Measurements from ENCODE around the gene ANKFN1.

The ANKFN1 gene

GRCh38 chr17:56448371-56448770, 295.1 kb downstream of the ANKFN1 start:
- no peaks in the 10 kb centered on the region for H3K9me3 ChIP-seq (ENCODE audit: control insufficient read depth in 1 of 2, low read length in 2 of 2)
- no peaks in the 10 kb centered on the region for H3K27me3 ChIP-seq (ENCODE audit: control insufficient read depth in 1 of 2, insufficient read depth in 2 of 2, low read length in 2 of 2)
- no peak overlapping the region for H3K27ac ChIP-seq (ENCODE audit: low read depth, low read length)

DNA sequence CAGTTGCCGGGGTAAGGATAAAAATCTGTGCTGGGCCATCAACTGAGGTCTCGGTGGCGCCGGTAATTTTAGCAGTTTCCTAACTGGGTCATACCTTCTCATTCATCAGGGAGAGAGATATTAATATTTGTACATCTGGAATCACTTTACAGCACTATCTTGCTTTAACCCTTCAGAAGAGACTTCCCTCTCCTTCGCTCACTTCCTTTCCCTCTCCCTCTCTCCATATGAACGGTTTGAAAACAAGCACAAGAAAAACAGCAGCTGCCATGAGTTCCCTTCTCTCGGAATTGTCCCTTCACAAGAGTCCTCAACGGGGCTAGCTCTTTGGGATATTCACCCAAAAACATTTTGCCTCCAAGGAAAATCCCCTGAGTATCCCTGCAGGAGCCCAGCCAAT, 295.9 kb downstream of the ANKFN1 start:
- Histone ChIP-seq H3K27me3 (ENCODE audit: control insufficient read depth in 1 of 2, insufficient read depth in 2 of 2, low read length in 2 of 2) (no peaks in the 10 kb centered on the region), H3K4me3 (ENCODE audit: low read depth in 1 of 2, low read length in 2 of 2) (no peak overlapping the region), H3K9ac (ENCODE audit: low read depth in 1 of 2, low read length in 2 of 2) (no peak overlapping the region), H3K4me1 (ENCODE audit: control insufficient read depth in 1 of 2, insufficient read depth in 2 of 2, low read length in 2 of 2) (no peaks in the 10 kb centered on the region), H3K27ac (ENCODE audit: low read depth, low read length) (no peak overlapping the region), H3K36me3 (ENCODE audit: control insufficient read depth in 1 of 2, insufficient read depth in 2 of 2, low read length in 2 of 2) (no peaks in the 10 kb centered on the region), H3K9me3 (ENCODE audit: control insufficient read depth in 1 of 2, low read length in 2 of 2) (no peaks in the 10 kb centered on the region)

More at GRCh38 chr17:56448371-56448770, 295.1 kb downstream of the ANKFN1 start:
- no peak overlapping the region for H3K4me3 ChIP-seq (ENCODE audit: low read depth in 1 of 2, low read length in 2 of 2)
- H3K9ac ChIP-seq (ENCODE audit: low read depth in 1 of 2, low read length in 2 of 2) = no peak overlapping the region
- no peaks in the 10 kb centered on the region for H3K36me3 ChIP-seq (ENCODE audit: control insufficient read depth in 1 of 2, insufficient read depth in 2 of 2, low read length in 2 of 2)
- no peaks in the 10 kb centered on the region for H3K4me1 ChIP-seq (ENCODE audit: control insufficient read depth in 1 of 2, insufficient read depth in 2 of 2, low read length in 2 of 2)

GRCh38 chr17:56451629-56452028, 298.4 kb downstream of the ANKFN1 start:
- no peak overlapping the region for H3K27ac ChIP-seq (ENCODE audit: low read depth, low read length)
- H3K9ac ChIP-seq (ENCODE audit: low read depth in 1 of 2, low read length in 2 of 2) = no peak overlapping the region
- no peaks in the 10 kb centered on the region for H3K4me1 ChIP-seq (ENCODE audit: control insufficient read depth in 1 of 2, insufficient read depth in 2 of 2, low read length in 2 of 2)
- H3K9me3 ChIP-seq (ENCODE audit: control insufficient read depth in 1 of 2, low read length in 2 of 2) = no peaks in the 10 kb centered on the region
- no peaks in the 10 kb centered on the region for H3K27me3 ChIP-seq (ENCODE audit: control insufficient read depth in 1 of 2, insufficient read depth in 2 of 2, low read length in 2 of 2)
- H3K36me3 ChIP-seq (ENCODE audit: control insufficient read depth in 1 of 2, insufficient read depth in 2 of 2, low read length in 2 of 2) = no peaks in the 10 kb centered on the region
- no peak overlapping the region for H3K4me3 ChIP-seq (ENCODE audit: low read depth in 1 of 2, low read length in 2 of 2)

DNA sequence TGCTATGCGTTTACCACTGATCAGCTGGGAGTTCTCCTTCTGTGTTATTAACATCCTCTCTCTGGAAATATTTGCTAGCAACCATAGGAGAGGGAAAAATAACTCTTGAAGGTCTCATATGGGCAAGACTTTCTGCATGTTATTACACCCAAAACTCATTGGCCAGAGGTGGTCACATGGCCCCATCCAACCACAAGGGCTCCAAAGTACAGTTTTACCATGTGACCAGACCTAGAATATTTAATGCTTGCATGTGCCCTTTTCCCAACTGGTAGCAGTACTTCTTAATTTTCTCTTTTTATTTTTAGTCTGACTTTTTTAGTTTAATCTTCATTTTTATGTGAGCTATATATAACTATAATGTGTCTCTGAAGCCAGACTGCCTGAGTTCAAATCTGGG, 299.2 kb downstream of the ANKFN1 start:
- Histone ChIP-seq H3K27ac (ENCODE audit: low read depth, low read length) (no peak overlapping the region), H3K4me3 (ENCODE audit: low read depth in 1 of 2, low read length in 2 of 2) (no peak overlapping the region), H3K4me1 (ENCODE audit: control insufficient read depth in 1 of 2, insufficient read depth in 2 of 2, low read length in 2 of 2) (no peaks in the 10 kb centered on the region), H3K36me3 (ENCODE audit: control insufficient read depth in 1 of 2, insufficient read depth in 2 of 2, low read length in 2 of 2) (no peaks in the 10 kb centered on the region), H3K9ac (ENCODE audit: low read depth in 1 of 2, low read length in 2 of 2) (no peak overlapping the region), H3K9me3 (ENCODE audit: control insufficient read depth in 1 of 2, low read length in 2 of 2) (no peaks in the 10 kb centered on the region), H3K27me3 (ENCODE audit: control insufficient read depth in 1 of 2, insufficient read depth in 2 of 2, low read length in 2 of 2) (no peaks in the 10 kb centered on the region)

- Histone ChIP-seq H3K4me1 (ENCODE audit: control insufficient read depth in 1 of 2, insufficient read depth in 2 of 2, low read length in 2 of 2) (no peaks in the 10 kb centered on the region), H3K27me3 (ENCODE audit: control insufficient read depth in 1 of 2, insufficient read depth in 2 of 2, low read length in 2 of 2) (no peaks in the 10 kb centered on the region), H3K27ac (ENCODE audit: low read depth, low read length) (no peak overlapping the region), H3K36me3 (ENCODE audit: control insufficient read depth in 1 of 2, insufficient read depth in 2 of 2, low read length in 2 of 2) (no peaks in the 10 kb centered on the region), H3K4me3 (ENCODE audit: low read depth in 1 of 2, low read length in 2 of 2) (no peak overlapping the region), H3K9me3 (ENCODE audit: control insufficient read depth in 1 of 2, low read length in 2 of 2) (no peaks in the 10 kb centered on the region), H3K9ac (ENCODE audit: low read depth in 1 of 2, low read length in 2 of 2) (no peak overlapping the region)
Observed at GRCh38 chr17:56457501-56457900, 304.2 kb downstream of the ANKFN1 start.

DNA sequence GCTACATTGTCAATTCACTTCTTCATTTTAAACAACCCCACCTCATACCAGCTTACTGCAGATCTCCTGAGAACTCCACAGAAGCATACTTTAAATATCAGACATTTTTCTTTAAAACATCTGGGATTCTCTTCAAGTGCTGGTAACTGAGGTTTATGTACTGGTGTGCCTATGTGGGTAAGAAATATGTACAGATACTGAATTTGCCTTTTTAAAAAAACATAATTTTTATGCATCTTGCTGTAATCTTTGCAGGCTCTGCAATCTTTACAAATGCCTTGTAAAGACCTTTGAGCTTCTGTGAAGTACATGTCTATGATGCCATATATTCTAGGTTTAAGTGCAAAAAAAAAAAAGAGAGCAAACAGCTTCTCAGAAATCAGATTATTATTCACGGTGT, 312.6 kb downstream of the ANKFN1 start:
- Histone ChIP-seq H3K4me1 (ENCODE audit: control insufficient read depth in 1 of 2, insufficient read depth in 2 of 2, low read length in 2 of 2) (no peaks in the 10 kb centered on the region), H3K9ac (ENCODE audit: low read depth in 1 of 2, low read length in 2 of 2) (no peak overlapping the region), H3K36me3 (ENCODE audit: control insufficient read depth in 1 of 2, insufficient read depth in 2 of 2, low read length in 2 of 2) (no peaks in the 10 kb centered on the region), H3K4me3 (ENCODE audit: low read depth in 1 of 2, low read length in 2 of 2) (no peak overlapping the region), H3K27me3 (ENCODE audit: control insufficient read depth in 1 of 2, insufficient read depth in 2 of 2, low read length in 2 of 2) (no peaks in the 10 kb centered on the region), H3K9me3 (ENCODE audit: control insufficient read depth in 1 of 2, low read length in 2 of 2) (no peaks in the 10 kb centered on the region), H3K27ac (ENCODE audit: low read depth, low read length) (no peak overlapping the region)

GRCh38 chr17:56468840-56469239, 315.6 kb downstream of the ANKFN1 start:
- H3K9ac ChIP-seq (ENCODE audit: low read depth in 1 of 2, low read length in 2 of 2) = no peak overlapping the region
- no peak overlapping the region for H3K27ac ChIP-seq (ENCODE audit: low read depth, low read length)
- no peaks in the 10 kb centered on the region for H3K4me1 ChIP-seq (ENCODE audit: control insufficient read depth in 1 of 2, insufficient read depth in 2 of 2, low read length in 2 of 2)
- H3K9me3 ChIP-seq (ENCODE audit: control insufficient read depth in 1 of 2, low read length in 2 of 2) = peaks cover 0 to 5% of the 10 kb centered on the region in 2 donors
- H3K4me3 ChIP-seq (ENCODE audit: low read depth in 1 of 2, low read length in 2 of 2) = no peak overlapping the region
- no peaks in the 10 kb centered on the region for H3K36me3 ChIP-seq (ENCODE audit: control insufficient read depth in 1 of 2, insufficient read depth in 2 of 2, low read length in 2 of 2)
- no peaks in the 10 kb centered on the region for H3K27me3 ChIP-seq (ENCODE audit: control insufficient read depth in 1 of 2, insufficient read depth in 2 of 2, low read length in 2 of 2)

GRCh38 chr17:56471696-56472095, 318.4 kb downstream of the ANKFN1 start:
- Histone ChIP-seq H3K4me3 (ENCODE audit: low read depth in 1 of 2, low read length in 2 of 2) (no peak overlapping the region), H3K9me3 (ENCODE audit: control insufficient read depth in 1 of 2, low read length in 2 of 2) (peaks cover 0 to 5% of the 10 kb centered on the region in 2 donors), H3K36me3 (ENCODE audit: control insufficient read depth in 1 of 2, insufficient read depth in 2 of 2, low read length in 2 of 2) (no peaks in the 10 kb centered on the region), H3K27me3 (ENCODE audit: control insufficient read depth in 1 of 2, insufficient read depth in 2 of 2, low read length in 2 of 2) (no peaks in the 10 kb centered on the region), H3K4me1 (ENCODE audit: control insufficient read depth in 1 of 2, insufficient read depth in 2 of 2, low read length in 2 of 2) (no peaks in the 10 kb centered on the region), H3K27ac (ENCODE audit: low read depth, low read length) (no peak overlapping the region), H3K9ac (ENCODE audit: low read depth in 1 of 2, low read length in 2 of 2) (no peak overlapping the region)

GRCh38 chr17:56475116-56475515, 321.8 kb downstream of the ANKFN1 start:
- Histone ChIP-seq H3K36me3 (ENCODE audit: control insufficient read depth in 1 of 2, insufficient read depth in 2 of 2, low read length in 2 of 2) (no peaks in the 10 kb centered on the region), H3K27me3 (ENCODE audit: control insufficient read depth in 1 of 2, insufficient read depth in 2 of 2, low read length in 2 of 2) (no peaks in the 10 kb centered on the region), H3K4me1 (ENCODE audit: control insufficient read depth in 1 of 2, insufficient read depth in 2 of 2, low read length in 2 of 2) (no peaks in the 10 kb centered on the region), H3K9ac (ENCODE audit: low read depth in 1 of 2, low read length in 2 of 2) (no peak overlapping the region), H3K9me3 (ENCODE audit: control insufficient read depth in 1 of 2, low read length in 2 of 2) (peaks cover 0 to 5% of the 10 kb centered on the region in 2 donors), H3K4me3 (ENCODE audit: low read depth in 1 of 2, low read length in 2 of 2) (no peak overlapping the region), H3K27ac (ENCODE audit: low read depth, low read length) (no peak overlapping the region)

- Histone ChIP-seq H3K27me3 (ENCODE audit: control insufficient read depth in 1 of 2, insufficient read depth in 2 of 2, low read length in 2 of 2) (no peaks in the 10 kb centered on the region), H3K27ac (ENCODE audit: low read depth, low read length) (no peak overlapping the region), H3K4me1 (ENCODE audit: control insufficient read depth in 1 of 2, insufficient read depth in 2 of 2, low read length in 2 of 2) (no peaks in the 10 kb centered on the region), H3K9ac (ENCODE audit: low read depth in 1 of 2, low read length in 2 of 2) (no peak overlapping the region), H3K36me3 (ENCODE audit: control insufficient read depth in 1 of 2, insufficient read depth in 2 of 2, low read length in 2 of 2) (no peaks in the 10 kb centered on the region), H3K9me3 (ENCODE audit: control insufficient read depth in 1 of 2, low read length in 2 of 2) (no peaks in the 10 kb centered on the region), H3K4me3 (ENCODE audit: low read depth in 1 of 2, low read length in 2 of 2) (no peak overlapping the region)
Observed at GRCh38 chr17:56478836-56479447, 325.7 kb downstream of the ANKFN1 start.

GRCh38 chr17:56480501-56480900, 327.2 kb downstream of the ANKFN1 start:
- H3K4me3 ChIP-seq (ENCODE audit: low read depth in 1 of 2, low read length in 2 of 2) = no peak overlapping the region
- H3K9me3 ChIP-seq (ENCODE audit: control insufficient read depth in 1 of 2, low read length in 2 of 2) = no peaks in the 10 kb centered on the region
- H3K4me1 ChIP-seq (ENCODE audit: control insufficient read depth in 1 of 2, insufficient read depth in 2 of 2, low read length in 2 of 2) = no peaks in the 10 kb centered on the region
- no peak overlapping the region for H3K27ac ChIP-seq (ENCODE audit: low read depth, low read length)
- H3K27me3 ChIP-seq (ENCODE audit: control insufficient read depth in 1 of 2, insufficient read depth in 2 of 2, low read length in 2 of 2) = no peaks in the 10 kb centered on the region
- H3K9ac ChIP-seq (ENCODE audit: low read depth in 1 of 2, low read length in 2 of 2) = no peak overlapping the region
- no peaks in the 10 kb centered on the region for H3K36me3 ChIP-seq (ENCODE audit: control insufficient read depth in 1 of 2, insufficient read depth in 2 of 2, low read length in 2 of 2)

Data from duodenal mucosa (tissue), 2 donors.